ENCODE measurements around the gene TMEM106B. TPM values are rescaled to one million over a fixed set of nuclear protein-coding genes. Genes with fewer than 3 reads are reported as not detected.

Gene TMEM106B
- total and polyA plus RNA-seq, 2 experiments from 2014 or later = 20.1 to 42.8 TPM

DNA sequence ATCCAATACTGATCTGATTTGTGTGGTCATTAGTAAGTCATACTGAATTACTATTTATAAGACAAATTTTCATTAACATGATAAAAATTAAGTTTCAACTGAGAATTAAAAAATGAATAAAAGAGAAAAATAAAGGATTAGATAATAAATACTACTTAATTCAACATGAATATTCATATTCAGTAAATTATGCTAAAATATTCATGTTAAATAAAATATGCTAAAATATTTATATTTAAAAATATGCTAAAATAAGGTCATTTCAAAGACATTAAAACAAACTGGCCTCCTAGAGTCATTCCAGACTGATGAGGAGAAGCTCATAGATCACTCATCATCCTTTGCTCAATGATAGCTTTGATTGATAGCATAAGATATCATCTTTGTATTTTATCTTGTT lies 16.7 kb upstream of the TMEM106B start (continued):
- TF ChIP-seq, protein P1, sequence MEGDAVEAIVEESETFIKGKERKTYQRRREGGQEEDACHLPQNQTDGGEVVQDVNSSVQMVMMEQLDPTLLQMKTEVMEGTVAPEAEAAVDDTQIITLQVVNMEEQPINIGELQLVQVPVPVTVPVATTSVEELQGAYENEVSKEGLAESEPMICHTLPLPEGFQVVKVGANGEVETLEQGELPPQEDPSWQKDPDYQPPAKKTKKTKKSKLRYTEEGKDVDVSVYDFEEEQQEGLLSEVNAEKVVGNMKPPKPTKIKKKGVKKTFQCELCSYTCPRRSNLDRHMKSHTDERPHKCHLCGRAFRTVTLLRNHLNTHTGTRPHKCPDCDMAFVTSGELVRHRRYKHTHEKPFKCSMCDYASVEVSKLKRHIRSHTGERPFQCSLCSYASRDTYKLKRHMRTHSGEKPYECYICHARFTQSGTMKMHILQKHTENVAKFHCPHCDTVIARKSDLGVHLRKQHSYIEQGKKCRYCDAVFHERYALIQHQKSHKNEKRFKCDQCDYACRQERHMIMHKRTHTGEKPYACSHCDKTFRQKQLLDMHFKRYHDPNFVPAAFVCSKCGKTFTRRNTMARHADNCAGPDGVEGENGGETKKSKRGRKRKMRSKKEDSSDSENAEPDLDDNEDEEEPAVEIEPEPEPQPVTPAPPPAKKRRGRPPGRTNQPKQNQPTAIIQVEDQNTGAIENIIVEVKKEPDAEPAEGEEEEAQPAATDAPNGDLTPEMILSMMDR (conservative IDR thresholded peaks at IDR 0.05; ENCODE audit: low read depth in 2 of 2) = no peak

DNA sequence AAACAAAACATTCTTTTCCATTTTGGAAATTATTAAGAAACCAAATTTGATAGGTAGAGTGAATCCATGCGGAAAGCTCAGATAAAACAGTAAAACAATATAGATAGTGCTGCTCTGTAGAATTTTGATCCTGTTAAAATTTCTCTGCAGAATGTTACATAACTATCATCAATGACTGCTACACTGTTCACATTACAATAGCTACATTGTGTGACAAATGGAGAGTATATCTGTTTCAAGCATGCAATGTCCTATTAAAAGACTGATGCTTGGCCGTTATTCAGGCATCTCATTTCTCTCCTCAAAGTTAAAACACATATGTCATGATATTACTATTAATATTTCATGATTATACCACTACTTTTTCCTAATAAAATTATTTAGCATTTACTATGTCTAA lies 14.7 kb upstream of the TMEM106B start:
- no peaks in the 10 kb centered on the region for H3K36me3 Mint-ChIP-seq (ENCODE audit: low read depth)
- Histone ChIP-seq H3K27ac (ENCODE audit: low read depth) (no peak overlapping the region), H2AFZ (no peak overlapping the region), H4K20me1 (replicated peaks; ENCODE audit: insufficient read depth) (no peaks in the 10 kb centered on the region), H3K4me1 (ENCODE audit: insufficient read depth) (peaks cover 18% of the 10 kb centered on the region), H3K4me3 (no peak overlapping the region), H3K9me2 (ENCODE audit: insufficient read depth) (no peaks in the 10 kb centered on the region; the same call in 1 of the 2 replicates), H3K36me3 (ENCODE audit: insufficient read depth) (no peaks in the 10 kb centered on the region), H3F3A (replicated peaks; ENCODE audit: low read depth) (no peaks in the 10 kb centered on the region), H3K27me3 (ENCODE audit: insufficient read depth) (no peaks in the 10 kb centered on the region), H3K4me2 (no peak overlapping the region), H3K79me2 (replicated peaks; ENCODE audit: insufficient read depth) (no peaks in the 10 kb centered on the region)
- no peaks in the 10 kb centered on the region for H3K9me3 Mint-ChIP-seq
- no peak overlapping the region for H3K4me3 Mint-ChIP-seq
- DNase-seq (ENCODE audit: low spot score) (no peak), ATAC-seq (no peak)
- H3K4me1 Mint-ChIP-seq = peaks cover 30% of the 10 kb centered on the region
- no peaks in the 10 kb centered on the region for H3K27me3 Mint-ChIP-seq (ENCODE audit: insufficient read depth, low read depth, poor library complexity)
- H3K27ac Mint-ChIP-seq = no peak overlapping the region
- TF ChIP-seq, protein P2, sequence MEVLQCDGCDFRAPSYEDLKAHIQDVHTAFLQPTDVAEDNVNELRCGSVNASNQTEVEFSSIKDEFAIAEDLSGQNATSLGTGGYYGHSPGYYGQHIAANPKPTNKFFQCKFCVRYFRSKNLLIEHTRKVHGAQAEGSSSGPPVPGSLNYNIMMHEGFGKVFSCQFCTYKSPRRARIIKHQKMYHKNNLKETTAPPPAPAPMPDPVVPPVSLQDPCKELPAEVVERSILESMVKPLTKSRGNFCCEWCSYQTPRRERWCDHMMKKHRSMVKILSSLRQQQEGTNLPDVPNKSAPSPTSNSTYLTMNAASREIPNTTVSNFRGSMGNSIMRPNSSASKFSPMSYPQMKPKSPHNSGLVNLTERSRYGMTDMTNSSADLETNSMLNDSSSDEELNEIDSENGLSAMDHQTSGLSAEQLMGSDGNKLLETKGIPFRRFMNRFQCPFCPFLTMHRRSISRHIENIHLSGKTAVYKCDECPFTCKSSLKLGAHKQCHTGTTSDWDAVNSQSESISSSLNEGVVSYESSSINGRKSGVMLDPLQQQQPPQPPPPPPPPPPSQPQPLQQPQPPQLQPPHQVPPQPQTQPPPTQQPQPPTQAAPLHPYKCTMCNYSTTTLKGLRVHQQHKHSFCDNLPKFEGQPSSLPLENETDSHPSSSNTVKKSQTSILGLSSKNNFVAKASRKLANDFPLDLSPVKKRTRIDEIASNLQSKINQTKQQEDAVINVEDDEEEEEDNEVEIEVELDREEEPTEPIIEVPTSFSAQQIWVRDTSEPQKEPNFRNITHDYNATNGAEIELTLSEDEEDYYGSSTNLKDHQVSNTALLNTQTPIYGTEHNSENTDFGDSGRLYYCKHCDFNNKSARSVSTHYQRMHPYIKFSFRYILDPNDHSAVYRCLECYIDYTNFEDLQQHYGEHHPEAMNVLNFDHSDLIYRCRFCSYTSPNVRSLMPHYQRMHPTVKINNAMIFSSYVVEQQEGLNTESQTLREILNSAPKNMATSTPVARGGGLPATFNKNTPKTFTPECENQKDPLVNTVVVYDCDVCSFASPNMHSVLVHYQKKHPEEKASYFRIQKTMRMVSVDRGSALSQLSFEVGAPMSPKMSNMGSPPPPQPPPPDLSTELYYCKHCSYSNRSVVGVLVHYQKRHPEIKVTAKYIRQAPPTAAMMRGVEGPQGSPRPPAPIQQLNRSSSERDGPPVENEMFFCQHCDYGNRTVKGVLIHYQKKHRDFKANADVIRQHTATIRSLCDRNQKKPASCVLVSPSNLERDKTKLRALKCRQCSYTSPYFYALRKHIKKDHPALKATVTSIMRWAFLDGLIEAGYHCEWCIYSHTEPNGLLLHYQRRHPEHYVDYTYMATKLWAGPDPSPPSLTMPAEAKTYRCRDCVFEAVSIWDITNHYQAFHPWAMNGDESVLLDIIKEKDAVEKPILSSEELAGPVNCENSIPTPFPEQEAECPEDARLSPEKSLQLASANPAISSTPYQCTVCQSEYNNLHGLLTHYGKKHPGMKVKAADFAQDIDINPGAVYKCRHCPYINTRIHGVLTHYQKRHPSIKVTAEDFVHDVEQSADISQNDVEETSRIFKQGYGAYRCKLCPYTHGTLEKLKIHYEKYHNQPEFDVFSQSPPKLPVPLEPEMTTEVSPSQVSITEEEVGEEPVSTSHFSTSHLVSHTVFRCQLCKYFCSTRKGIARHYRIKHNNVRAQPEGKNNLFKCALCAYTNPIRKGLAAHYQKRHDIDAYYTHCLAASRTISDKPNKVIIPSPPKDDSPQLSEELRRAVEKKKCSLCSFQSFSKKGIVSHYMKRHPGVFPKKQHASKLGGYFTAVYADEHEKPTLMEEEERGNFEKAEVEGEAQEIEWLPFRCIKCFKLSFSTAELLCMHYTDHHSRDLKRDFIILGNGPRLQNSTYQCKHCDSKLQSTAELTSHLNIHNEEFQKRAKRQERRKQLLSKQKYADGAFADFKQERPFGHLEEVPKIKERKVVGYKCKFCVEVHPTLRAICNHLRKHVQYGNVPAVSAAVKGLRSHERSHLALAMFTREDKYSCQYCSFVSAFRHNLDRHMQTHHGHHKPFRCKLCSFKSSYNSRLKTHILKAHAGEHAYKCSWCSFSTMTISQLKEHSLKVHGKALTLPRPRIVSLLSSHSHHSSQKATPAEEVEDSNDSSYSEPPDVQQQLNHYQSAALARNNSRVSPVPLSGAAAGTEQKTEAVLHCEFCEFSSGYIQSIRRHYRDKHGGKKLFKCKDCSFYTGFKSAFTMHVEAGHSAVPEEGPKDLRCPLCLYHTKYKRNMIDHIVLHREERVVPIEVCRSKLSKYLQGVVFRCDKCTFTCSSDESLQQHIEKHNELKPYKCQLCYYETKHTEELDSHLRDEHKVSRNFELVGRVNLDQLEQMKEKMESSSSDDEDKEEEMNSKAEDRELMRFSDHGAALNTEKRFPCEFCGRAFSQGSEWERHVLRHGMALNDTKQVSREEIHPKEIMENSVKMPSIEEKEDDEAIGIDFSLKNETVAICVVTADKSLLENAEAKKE (CRISPR knock-in tag; IDR thresholded peaks at IDR 0.05) = no peak
- TF ChIP-seq, protein P3, sequence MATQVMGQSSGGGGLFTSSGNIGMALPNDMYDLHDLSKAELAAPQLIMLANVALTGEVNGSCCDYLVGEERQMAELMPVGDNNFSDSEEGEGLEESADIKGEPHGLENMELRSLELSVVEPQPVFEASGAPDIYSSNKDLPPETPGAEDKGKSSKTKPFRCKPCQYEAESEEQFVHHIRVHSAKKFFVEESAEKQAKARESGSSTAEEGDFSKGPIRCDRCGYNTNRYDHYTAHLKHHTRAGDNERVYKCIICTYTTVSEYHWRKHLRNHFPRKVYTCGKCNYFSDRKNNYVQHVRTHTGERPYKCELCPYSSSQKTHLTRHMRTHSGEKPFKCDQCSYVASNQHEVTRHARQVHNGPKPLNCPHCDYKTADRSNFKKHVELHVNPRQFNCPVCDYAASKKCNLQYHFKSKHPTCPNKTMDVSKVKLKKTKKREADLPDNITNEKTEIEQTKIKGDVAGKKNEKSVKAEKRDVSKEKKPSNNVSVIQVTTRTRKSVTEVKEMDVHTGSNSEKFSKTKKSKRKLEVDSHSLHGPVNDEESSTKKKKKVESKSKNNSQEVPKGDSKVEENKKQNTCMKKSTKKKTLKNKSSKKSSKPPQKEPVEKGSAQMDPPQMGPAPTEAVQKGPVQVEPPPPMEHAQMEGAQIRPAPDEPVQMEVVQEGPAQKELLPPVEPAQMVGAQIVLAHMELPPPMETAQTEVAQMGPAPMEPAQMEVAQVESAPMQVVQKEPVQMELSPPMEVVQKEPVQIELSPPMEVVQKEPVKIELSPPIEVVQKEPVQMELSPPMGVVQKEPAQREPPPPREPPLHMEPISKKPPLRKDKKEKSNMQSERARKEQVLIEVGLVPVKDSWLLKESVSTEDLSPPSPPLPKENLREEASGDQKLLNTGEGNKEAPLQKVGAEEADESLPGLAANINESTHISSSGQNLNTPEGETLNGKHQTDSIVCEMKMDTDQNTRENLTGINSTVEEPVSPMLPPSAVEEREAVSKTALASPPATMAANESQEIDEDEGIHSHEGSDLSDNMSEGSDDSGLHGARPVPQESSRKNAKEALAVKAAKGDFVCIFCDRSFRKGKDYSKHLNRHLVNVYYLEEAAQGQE (IDR thresholded peaks at IDR 0.05; ENCODE audit: unreplicated experiment) = no peak
- TF ChIP-seq EZH2phosphoT487 (IDR thresholded peaks at IDR 0.05; ENCODE audit: unreplicated experiment) = no peak
- TF ChIP-seq, protein P4, sequence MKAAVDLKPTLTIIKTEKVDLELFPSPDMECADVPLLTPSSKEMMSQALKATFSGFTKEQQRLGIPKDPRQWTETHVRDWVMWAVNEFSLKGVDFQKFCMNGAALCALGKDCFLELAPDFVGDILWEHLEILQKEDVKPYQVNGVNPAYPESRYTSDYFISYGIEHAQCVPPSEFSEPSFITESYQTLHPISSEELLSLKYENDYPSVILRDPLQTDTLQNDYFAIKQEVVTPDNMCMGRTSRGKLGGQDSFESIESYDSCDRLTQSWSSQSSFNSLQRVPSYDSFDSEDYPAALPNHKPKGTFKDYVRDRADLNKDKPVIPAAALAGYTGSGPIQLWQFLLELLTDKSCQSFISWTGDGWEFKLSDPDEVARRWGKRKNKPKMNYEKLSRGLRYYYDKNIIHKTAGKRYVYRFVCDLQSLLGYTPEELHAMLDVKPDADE (IDR thresholded peaks at IDR 0.05) = no peak
- no peak for TF ChIP-seq ZNF114 (CRISPR knock-in tag; IDR thresholded peaks at IDR 0.05)
- TF ChIP-seq CREB1 (CRISPR knock-in tag; IDR thresholded peaks at IDR 0.05; ENCODE audit: low read depth) = no peak
- TF ChIP-seq ZNF331 (CRISPR knock-in tag; IDR thresholded peaks at IDR 0.05; ENCODE audit: low read depth) = no peak
- no peak for TF ChIP-seq STAT1 (IDR thresholded peaks at IDR 0.05; ENCODE audit: unreplicated experiment)
- no peak for TF ChIP-seq NANOG (IDR thresholded peaks at IDR 0.05; ENCODE audit: borderline replicate concordance)
- TF ChIP-seq, protein P1 (conservative IDR thresholded peaks at IDR 0.05; ENCODE audit: low read depth in 2 of 2) = no peak

Data from GM23338 (cell line).